HEK293 (cell line): Measurements from ENCODE around the gene PYDC2.

ENCODE experiments used
- CTCF ChIA-PET: fragments of 350-600 bp; formaldehyde crosslinking; extraction: SDS; loops from one replicate; lab custom pipeline; 2021; ENCODE audit warnings: antibody characterized with exemption; lab: Yijun Ruan, JAX
- POLR2A ChIA-PET: fragments of 300-600 bp; formaldehyde crosslinking; extraction: SDS; loops from one replicate; lab custom pipeline; 2020; ENCODE audit warnings: antibody characterized with exemption, inconsistent platforms; lab: Yijun Ruan, JAX
- H3K27ac ChIP-seq: fragments of 200-500 bp; sonication (Bioruptor generic); 2 replicates; pipeline ENCODE4 v1.5.1; 2014; ENCODE audit warnings: low read depth, low read length, control low read depth, inconsistent platforms; ENCODE audit errors: extremely low read depth
- H3K36me3 ChIP-seq, 2 experiments: fragments of 200-500 bp in 1 of 2; sonication (Bioruptor generic) in 1 of 2; 1 replicate in 1 of 2; 2 replicates in 1 of 2; pipeline ENCODE4 v1.5.1; 2014 to 2017; ENCODE audit warnings: inconsistent platforms in 2 of 2, low read length in 2 of 2; ENCODE audit not compliant: control insufficient read depth in 2 of 2, insufficient read depth in 1 of 2
- H3K4me1 ChIP-seq: fragments of 200-500 bp; sonication (Bioruptor generic); 2 replicates; pipeline ENCODE4 v1.5.1; 2014; ENCODE audit warnings: mild to moderate bottlenecking, low read length, inconsistent platforms; ENCODE audit not compliant: control insufficient read depth, insufficient read depth
- H3K4me3 ChIP-seq: 2 replicates; pipeline ENCODE4 v1.5.1; 2011; ENCODE audit warnings: low read depth, mild to moderate bottlenecking, control low read depth, low read length, moderate library complexity
- H3K9me3 ChIP-seq: fragments of 200-500 bp; sonication (Bioruptor generic); 2 replicates; pipeline ENCODE4 v1.5.1; 2014; ENCODE audit warnings: low read depth, low read length, inconsistent platforms; ENCODE audit not compliant: control insufficient read depth, insufficient read depth
- BCL11A ChIP-seq: fragments of 450-650 bp; formaldehyde crosslinking; IDR thresholded peaks from 2 replicates; pipeline ENCODE4 v1.5.1; 2016; ENCODE audit warnings: low read depth, missing biosample characterization, missing genetic modification characterization
- EGR2 ChIP-seq: fragments of 450-650 bp; formaldehyde crosslinking; IDR thresholded peaks from 2 replicates; pipeline ENCODE4 v1.5.1; 2016; ENCODE audit warnings: low read depth, missing biosample characterization, missing genetic modification characterization
- KLF17 ChIP-seq: fragments of 450-650 bp; formaldehyde crosslinking; IDR thresholded peaks from 2 replicates; pipeline ENCODE4 v1.5.1; 2016; ENCODE audit warnings: missing biosample characterization, missing genetic modification characterization
- PRDM1 ChIP-seq: fragments of 450-650 bp; formaldehyde crosslinking; IDR thresholded peaks from 2 replicates; pipeline ENCODE4; 2016; ENCODE audit warnings: missing biosample characterization, missing genetic modification characterization
- REST ChIP-seq: fragments of 450-650 bp; formaldehyde crosslinking; IDR thresholded peaks from 2 replicates; pipeline ENCODE4 v1.5.1; 2016; ENCODE audit warnings: missing biosample characterization, missing genetic modification characterization
- SCRT1 ChIP-seq: fragments of 450-650 bp; formaldehyde crosslinking; IDR thresholded peaks from 2 replicates; pipeline ENCODE4 v1.5.1; 2016; ENCODE audit warnings: missing biosample characterization, missing genetic modification characterization, borderline replicate concordance
- SCRT2 ChIP-seq: fragments of 450-650 bp; formaldehyde crosslinking; IDR thresholded peaks from 2 replicates; pipeline ENCODE4 v1.5.1; 2016; ENCODE audit warnings: missing biosample characterization, missing genetic modification characterization
- TSHZ1 ChIP-seq: fragments of 450-650 bp; formaldehyde crosslinking; IDR thresholded peaks from 2 replicates; pipeline ENCODE4 v1.5.1; 2016; ENCODE audit warnings: missing biosample characterization, missing genetic modification characterization, borderline replicate concordance
- ZBTB1 ChIP-seq: fragments of 450-650 bp; formaldehyde crosslinking; IDR thresholded peaks from 2 replicates; pipeline ENCODE4 v1.5.1; 2016; ENCODE audit warnings: missing biosample characterization, missing genetic modification characterization
- ZBTB21 ChIP-seq: fragments of 450-650 bp; formaldehyde crosslinking; IDR thresholded peaks from 2 replicates; pipeline ENCODE4 v1.5.1; 2017; ENCODE audit warnings: missing biosample characterization, missing genetic modification characterization
- ZBTB6 ChIP-seq: fragments of 450-650 bp; formaldehyde crosslinking; IDR thresholded peaks from 2 replicates; pipeline ENCODE4 v1.5.1; 2017; ENCODE audit warnings: missing biosample characterization, missing genetic modification characterization
- ZFP3 ChIP-seq: fragments of 450-650 bp; formaldehyde crosslinking; IDR thresholded peaks from 2 replicates; pipeline ENCODE4 v1.5.1; 2016; ENCODE audit warnings: low read depth, missing biosample characterization, missing genetic modification characterization
- ZNF112 ChIP-seq: fragments of 450-650 bp; formaldehyde crosslinking; IDR thresholded peaks from 2 replicates; pipeline ENCODE4 v1.5.0; 2017; ENCODE audit warnings: missing biosample characterization, missing genetic modification characterization
- ZNF114 ChIP-seq: fragments of 450-650 bp; formaldehyde crosslinking; IDR thresholded peaks from 2 replicates; pipeline ENCODE4 v1.5.0; 2017; ENCODE audit warnings: missing biosample characterization, missing genetic modification characterization
- ZNF146 ChIP-seq: fragments of 450-650 bp; formaldehyde crosslinking; IDR thresholded peaks from 2 replicates; pipeline ENCODE4 v1.5.1; 2016; ENCODE audit warnings: missing biosample characterization, missing genetic modification characterization
- ZNF19 ChIP-seq: fragments of 450-650 bp; formaldehyde crosslinking; IDR thresholded peaks from 2 replicates; pipeline ENCODE4; 2016; ENCODE audit warnings: missing biosample characterization, missing genetic modification characterization, low read depth
- ZNF24 ChIP-seq: fragments of 450-650 bp; formaldehyde crosslinking; IDR thresholded peaks from 2 replicates; pipeline ENCODE4 v1.5.1; 2016; ENCODE audit warnings: missing biosample characterization, missing genetic modification characterization
- ZNF423 ChIP-seq: fragments of 450-650 bp; formaldehyde crosslinking; IDR thresholded peaks from 2 replicates; pipeline ENCODE4 v1.5.1; 2016; ENCODE audit warnings: missing biosample characterization, missing genetic modification characterization
- ZNF488 ChIP-seq: fragments of 450-650 bp; formaldehyde crosslinking; IDR thresholded peaks from 2 replicates; pipeline ENCODE4 v1.5.1; 2016; ENCODE audit warnings: missing biosample characterization, missing genetic modification characterization
- ZNF513 ChIP-seq: fragments of 450-650 bp; IDR thresholded peaks from 2 replicates; pipeline ENCODE4 v1.5.1; 2018; ENCODE audit warnings: missing biosample characterization, missing genetic modification characterization
- ZNF521 ChIP-seq: fragments of 450-650 bp; formaldehyde crosslinking; IDR thresholded peaks from 2 replicates; pipeline ENCODE4 v1.5.1; 2017; ENCODE audit warnings: missing biosample characterization, mild to moderate bottlenecking, missing genetic modification characterization
- ZNF571 ChIP-seq: fragments of 450-650 bp; formaldehyde crosslinking; IDR thresholded peaks from 2 replicates; pipeline ENCODE4 v1.5.0; 2017; ENCODE audit warnings: missing biosample characterization, missing genetic modification characterization
- ZNF585B ChIP-seq: fragments of 450-650 bp; formaldehyde crosslinking; IDR thresholded peaks from 2 replicates; pipeline ENCODE4 v1.5.1; 2016; ENCODE audit warnings: missing biosample characterization, missing genetic modification characterization
- ZNF677 ChIP-seq: fragments of 450-650 bp; IDR thresholded peaks from 2 replicates; pipeline ENCODE4 v1.5.0; 2018; ENCODE audit warnings: missing biosample characterization, mild to moderate bottlenecking, missing genetic modification characterization, moderate library complexity
- ZNF785 ChIP-seq: fragments of 450-650 bp; formaldehyde crosslinking; IDR thresholded peaks from 2 replicates; pipeline ENCODE4 v1.5.1; 2016; ENCODE audit warnings: missing biosample characterization, missing genetic modification characterization

PYDC2 gene

GRCh38 chr3:191470080-191470479 lies 9.1 kb downstream of the PYDC2 start:
- Histone ChIP-seq H3K9me3 (no peaks in the 10 kb centered on the region), H3K4me3 (no peak overlapping the region), H3K4me1 (no peaks in the 10 kb centered on the region), H3K36me3 (no peaks in the 10 kb centered on the region), H3K27ac (no peak overlapping the region)
- ChIA-PET CTCF (interaction anchor here (0.6 kb wide), 1 partner anchor 84 kb away, joined by 3 read pairs; no protein-coding TSS in a partner anchor), POLR2A (no interaction called here)
- TF ChIP-seq ZNF114 (tag by site-specific recombination) (no peak), ZNF571 (tag by site-specific recombination) (no peak), ZNF785 (no peak), ZNF423 (tag by site-specific recombination) (no peak), PRDM1 (no peak), ZNF677 (tag by site-specific recombination) (no peak), ZNF146 (tag by site-specific recombination) (no peak), ZBTB6 (tag by site-specific recombination) (no peak), ZFP3 (no peak), BCL11A (tag by site-specific recombination) (no peak), ZNF521 (tag by site-specific recombination) (no peak), SCRT1 (tag by site-specific recombination) (no peak), ZNF19 (no peak), ZNF112 (tag by site-specific recombination) (no peak)

GRCh38 chr3:191470545-191470944 lies 9.6 kb downstream of the PYDC2 start:
- TF ChIP-seq EGR2 (tag by site-specific recombination), result no peak
- no peak for TF ChIP-seq ZBTB1
- TF ChIP-seq ZNF513 (tag by site-specific recombination), result no peak
- no peak for TF ChIP-seq ZBTB21 (tag by site-specific recombination)
- TF ChIP-seq REST (tag by site-specific recombination), result no peak
- no peak for TF ChIP-seq ZNF24 (tag by site-specific recombination)
- no peak for TF ChIP-seq TSHZ1 (tag by site-specific recombination)
- TF ChIP-seq ZNF488 (tag by site-specific recombination), result no peak
- TF ChIP-seq SCRT2 (tag by site-specific recombination), result no peak
- TF ChIP-seq ZNF585B, result no peak
- no peak for TF ChIP-seq KLF17 (tag by site-specific recombination)
- POLR2A ChIA-PET, result no interaction called here
- no peak overlapping the region for H3K27ac ChIP-seq

More at GRCh38 chr3:191470545-191470944, 9.6 kb downstream of the PYDC2 start:
- Histone ChIP-seq H3K4me3 (no peak overlapping the region), H3K4me1 (no peaks in the 10 kb centered on the region), H3K36me3 (no peaks in the 10 kb centered on the region), H3K9me3 (no peaks in the 10 kb centered on the region)
- CTCF ChIA-PET, result no interaction called here
